22Rv1 (cell line): ENCODE data around the gene GGT7.
A peak's percentile ranks its signal among the peaks of the same experiment; 100 is the strongest.

Experiments used
- H3K27ac ChIP-seq: fragments of 450-650 bp; 2 replicates; pipeline ENCODE4 v1.5.1; 2017
- CTCF ChIP-seq: fragments of 450-650 bp; IDR thresholded peaks from 2 replicates; pipeline ENCODE4 v1.5.1; 2017; ENCODE audit warnings: mild to moderate bottlenecking
- ZFX ChIP-seq: fragments of 450-650 bp; IDR thresholded peaks from 2 replicates; pipeline ENCODE4 v1.6.1; 2017; ENCODE audit warnings: antibody characterized with exemption, borderline replicate concordance

Gene GGT7

GRCh38 chr20:34872622-34873224 lies at the start of gene GGT7:
Gene GGT7 (minus strand): TSS chr20:34872856. CDS start chr20:34872815, 41 bp downstream.
- H3K27ac ChIP-seq: no peak within 1 kb of the TSS
- TF ChIP-seq CTCF: peak; percentile 93
- TF ChIP-seq ZFX: no peak

- TF ChIP-seq CTCF (no peak), ZFX (no peak)
- no peak overlapping the region for H3K27ac ChIP-seq
These were observed 48.8 kb upstream of the GGT7 start for GRCh38 chr20:34921436-34921835.

GRCh38 chr20:34920055-34920454 lies 47.4 kb upstream of the GGT7 start:
- TF ChIP-seq ZFX (no peak), CTCF (no peak)

GRCh38 chr20:34916774-34917354 lies 44.2 kb upstream of the GGT7 start:
- H3K27ac ChIP-seq: no peak overlapping the region
- TF ChIP-seq ZFX (no peak), CTCF (no peak)

More at GRCh38 chr20:34920055-34920454, 47.4 kb upstream of the GGT7 start:
- no peak overlapping the region for H3K27ac ChIP-seq

GRCh38 chr20:34915749-34916455 lies 43.2 kb upstream of the GGT7 start:
- H3K27ac ChIP-seq: no peak overlapping the region
- TF ChIP-seq ZFX (no peak), CTCF (no peak)

- no peak overlapping the region for H3K27ac ChIP-seq
- TF ChIP-seq CTCF (no peak), ZFX (no peak)
These were observed 42.5 kb upstream of the GGT7 start for GRCh38 chr20:34915131-34915530.
